ENCODE data around the gene ABCC4.

ABCC4 gene

DNA sequence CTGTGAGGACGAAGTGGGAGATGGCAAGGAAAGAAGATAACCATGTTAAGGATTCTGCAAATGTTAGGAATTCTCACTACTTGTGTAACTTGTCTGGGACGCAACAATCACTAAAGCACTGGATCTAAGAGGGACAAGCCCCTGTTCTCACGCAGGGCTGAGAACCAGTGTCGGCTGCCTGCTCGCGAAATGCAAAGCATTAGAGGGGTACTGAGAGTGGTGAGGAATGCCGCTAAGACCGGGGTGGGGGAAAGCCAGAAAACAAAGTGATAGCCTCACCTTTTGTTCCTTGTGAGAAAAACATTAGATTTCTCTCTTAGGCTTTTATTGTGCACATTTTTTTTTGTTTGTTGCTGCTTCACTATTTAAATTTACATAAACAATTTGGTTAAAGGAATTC, 241.9 kb downstream of the ABCC4 start:
- no peak for DNase-seq (ENCODE audit: low spot score)

- no peak for DNase-seq (ENCODE audit: low spot score)
Measured at GRCh38 chr13:95058680-95059079, 242.6 kb downstream of the ABCC4 start.

- DNase-seq (ENCODE audit: low spot score), result no peak
Measured at GRCh38 chr13:95056266-95056665, 245.0 kb downstream of the ABCC4 start.

DNA sequence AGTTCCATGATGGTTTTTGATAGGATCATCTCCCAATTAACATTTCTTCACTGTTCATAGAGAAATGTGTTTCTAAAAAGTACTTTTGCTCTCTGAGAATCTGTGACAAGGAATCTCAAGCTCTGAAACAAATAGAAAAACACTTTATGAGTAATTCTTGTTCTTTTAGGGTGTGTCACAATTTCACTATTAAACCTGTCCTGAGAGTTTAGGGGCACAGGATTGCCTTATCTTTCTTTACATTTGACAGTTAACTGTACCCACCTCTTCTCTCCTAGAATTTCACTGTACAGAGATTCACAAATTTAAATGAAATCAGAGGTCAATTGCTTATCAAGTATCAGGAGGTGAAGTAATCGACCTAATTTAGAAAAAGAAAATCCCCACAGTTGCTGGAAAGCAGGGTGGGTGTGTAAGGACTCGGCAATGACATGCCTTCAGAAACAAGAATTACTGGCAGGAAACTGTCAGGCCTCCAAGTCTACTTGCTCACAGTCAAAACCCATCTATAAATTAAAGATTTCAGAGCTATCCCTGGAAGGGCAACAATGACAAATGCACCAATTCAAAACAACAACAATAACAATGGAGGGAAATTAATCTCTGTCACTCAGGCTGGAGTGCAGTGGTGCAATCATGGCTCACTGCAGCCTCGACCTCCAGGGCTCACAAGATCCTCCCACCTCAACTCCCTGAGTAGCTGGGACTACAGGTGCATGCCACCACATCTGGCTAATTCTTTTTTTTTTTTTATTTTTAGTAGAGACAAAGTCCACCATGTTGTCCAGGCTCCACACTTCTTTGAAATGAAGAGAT, 250.2 kb downstream of the ABCC4 start:
- no peak for DNase-seq (ENCODE audit: low spot score)

DNA sequence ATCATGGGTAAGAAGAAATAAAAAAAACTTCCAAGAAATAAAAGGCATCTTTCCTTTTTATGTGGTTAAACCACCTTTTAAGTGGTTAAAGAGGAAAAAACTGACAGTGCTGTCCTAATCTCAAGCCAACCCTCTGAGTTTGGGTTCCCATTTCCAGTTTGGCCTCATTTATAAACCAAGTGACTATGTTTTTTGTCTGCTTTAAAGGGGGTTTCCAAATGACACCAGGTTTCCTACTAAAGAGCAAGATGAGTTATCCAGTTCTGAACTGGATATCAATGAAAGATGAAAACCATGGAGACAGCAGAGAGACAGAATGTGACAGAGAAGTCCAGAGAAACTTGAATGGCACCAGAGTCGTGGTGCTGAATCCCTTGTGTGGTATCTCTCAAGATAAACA, 251.5 kb downstream of the ABCC4 start:
- no peak for DNase-seq (ENCODE audit: low spot score)

DNA sequence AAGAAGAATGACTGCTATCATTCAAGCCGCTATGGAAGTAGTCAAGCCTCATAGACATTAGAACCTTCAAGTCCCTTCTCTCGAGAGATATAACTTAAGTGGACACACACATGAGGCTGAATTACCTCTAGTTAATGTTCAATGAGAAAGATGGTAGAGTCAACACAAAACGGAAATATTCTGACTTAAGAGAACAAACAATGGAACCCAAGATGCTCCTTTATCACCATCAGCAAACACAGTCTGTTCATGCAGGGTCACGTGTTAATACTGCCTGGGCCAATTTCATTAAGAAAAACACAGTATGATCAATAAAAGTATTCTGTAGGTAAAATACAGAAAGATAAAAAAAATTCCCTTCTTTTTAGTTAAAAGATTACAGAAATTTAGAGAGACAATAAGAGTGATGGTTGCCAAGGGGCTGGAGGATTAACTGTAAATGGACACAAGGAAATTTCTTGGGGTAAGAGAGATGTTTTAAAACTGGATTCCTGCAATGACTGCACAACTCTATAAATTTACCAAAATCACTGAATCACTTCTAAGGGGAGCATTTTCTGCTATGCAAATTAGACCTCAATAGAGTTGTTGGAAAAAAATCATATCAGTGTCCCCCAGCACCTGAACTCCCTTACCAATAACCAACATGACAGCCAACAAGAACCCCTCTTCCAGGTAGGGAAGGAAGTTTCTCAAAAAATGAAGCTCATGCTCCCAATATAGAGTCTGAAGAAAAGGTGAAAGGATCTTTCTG, 256.6 kb downstream of the ABCC4 start:
- no peak for DNase-seq (ENCODE audit: low spot score)

- DNase-seq (ENCODE audit: low spot score), result no peak
Measured at GRCh38 chr13:95039415-95039814, 261.8 kb downstream of the ABCC4 start.

- DNase-seq (ENCODE audit: low spot score), result no peak
Measured at GRCh38 chr13:95038949-95039348, 262.3 kb downstream of the ABCC4 start.

- DNase-seq (ENCODE audit: low spot score), result no peak
Measured at GRCh38 chr13:95035311-95036109, 265.7 kb downstream of the ABCC4 start.

DNA sequence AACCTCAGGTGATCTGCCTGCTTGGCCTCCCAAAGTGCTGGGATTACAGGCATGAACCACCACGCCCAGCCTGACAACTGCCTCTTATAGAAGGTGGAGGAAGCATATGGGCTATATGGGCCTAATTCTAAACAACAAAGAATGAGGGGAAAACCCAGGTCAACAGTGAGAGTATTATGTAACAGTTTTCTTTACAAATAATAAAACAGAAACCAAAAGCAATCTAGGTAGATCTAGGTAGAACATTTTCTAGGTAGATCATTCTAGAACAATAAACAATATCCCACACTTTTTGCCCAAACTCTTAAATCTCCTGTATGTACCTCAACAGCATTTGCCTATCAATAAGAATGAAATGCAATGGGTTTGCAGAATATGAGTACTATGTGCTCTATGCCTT, 267.4 kb downstream of the ABCC4 start:
- DNase-seq (ENCODE audit: low spot score), result no peak

- DNase-seq (ENCODE audit: low spot score), result no peak
Measured at GRCh38 chr13:95032121-95032520, 269.1 kb downstream of the ABCC4 start.

DNA sequence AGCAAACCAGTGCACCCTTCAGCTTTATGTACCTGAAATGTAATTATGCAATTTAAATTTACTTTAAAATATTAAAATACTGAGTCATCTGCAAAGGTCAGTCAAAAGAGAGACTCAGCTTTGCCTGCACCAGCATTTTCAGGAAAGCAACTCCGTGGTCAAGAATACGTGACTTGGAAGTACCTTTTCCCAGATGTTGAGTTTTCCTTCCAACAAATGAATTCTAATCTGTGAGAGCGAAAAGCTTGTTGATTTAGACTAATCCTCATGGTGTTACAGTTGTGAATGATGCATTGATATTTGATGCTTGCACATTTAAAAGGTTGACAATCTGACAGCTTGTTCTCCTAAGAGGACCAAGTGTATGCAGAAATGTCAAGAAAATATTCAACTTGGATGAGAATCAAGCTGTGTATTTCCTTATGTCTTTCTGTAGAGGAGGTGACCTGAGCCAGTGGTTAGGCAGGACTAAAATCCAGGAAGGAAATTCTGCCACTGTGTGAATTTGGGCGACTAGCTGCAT, 270.4 kb downstream of the ABCC4 start:
- DNase-seq (ENCODE audit: low spot score), result no peak

DNA sequence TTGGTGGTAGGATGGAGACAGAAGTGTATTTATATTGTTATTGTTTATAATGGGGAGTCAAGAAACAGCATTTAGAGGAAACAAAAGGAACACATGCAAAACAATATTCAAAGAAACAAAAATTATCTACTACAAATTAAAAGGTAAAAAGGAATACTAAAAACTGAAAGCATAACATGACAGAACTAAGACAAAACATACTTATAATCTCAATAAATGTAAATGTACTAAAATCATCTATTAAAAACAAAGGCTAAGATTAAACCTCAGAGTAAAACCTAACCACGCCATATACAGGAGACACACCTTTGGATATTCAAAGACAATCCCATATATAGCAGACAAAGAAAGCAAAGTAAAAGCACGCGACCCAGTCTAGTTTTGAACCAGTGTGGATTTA, 273.6 kb downstream of the ABCC4 start:
- DNase-seq (ENCODE audit: low spot score), result no peak

DNA sequence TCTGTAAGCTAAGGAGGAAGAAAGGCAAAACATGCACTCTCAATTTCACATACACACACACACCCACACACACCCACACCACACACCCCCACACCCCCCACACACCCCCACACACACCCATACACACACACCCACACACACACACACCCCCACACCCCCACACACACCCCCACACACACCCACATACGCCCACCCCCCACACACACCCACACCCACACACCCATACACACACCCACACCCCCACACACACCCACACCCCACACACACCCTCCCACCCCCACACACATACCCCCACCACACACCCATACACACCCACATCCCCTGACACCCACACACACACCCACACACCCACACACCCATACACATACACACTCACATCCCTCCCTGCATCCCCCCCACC, 276.1 kb downstream of the ABCC4 start:
- no peak for DNase-seq (ENCODE audit: low spot score)

DNA sequence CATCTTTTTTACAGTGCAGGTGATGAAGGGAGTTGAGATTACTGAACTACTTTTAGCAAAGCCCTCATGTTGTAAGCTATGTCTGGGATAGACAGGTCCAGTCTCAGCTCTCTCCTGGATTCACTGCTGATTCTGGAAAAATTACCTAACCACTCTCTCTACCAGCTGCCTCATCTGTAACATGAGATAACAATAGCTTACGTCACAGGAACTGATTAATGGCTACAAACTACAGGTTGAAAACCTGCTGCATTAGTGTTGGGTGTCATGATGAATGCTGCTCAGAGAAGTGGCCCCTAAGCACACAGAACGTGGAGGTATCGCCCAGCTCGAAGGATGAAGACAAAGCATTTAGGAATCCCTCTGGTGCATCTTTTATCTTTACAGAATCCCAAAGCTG, 277.8 kb downstream of the ABCC4 start:
- DNase-seq (ENCODE audit: low spot score), result no peak

- DNase-seq (ENCODE audit: low spot score), result no peak
Measured at GRCh38 chr13:95020298-95020987, 280.8 kb downstream of the ABCC4 start.

DNA sequence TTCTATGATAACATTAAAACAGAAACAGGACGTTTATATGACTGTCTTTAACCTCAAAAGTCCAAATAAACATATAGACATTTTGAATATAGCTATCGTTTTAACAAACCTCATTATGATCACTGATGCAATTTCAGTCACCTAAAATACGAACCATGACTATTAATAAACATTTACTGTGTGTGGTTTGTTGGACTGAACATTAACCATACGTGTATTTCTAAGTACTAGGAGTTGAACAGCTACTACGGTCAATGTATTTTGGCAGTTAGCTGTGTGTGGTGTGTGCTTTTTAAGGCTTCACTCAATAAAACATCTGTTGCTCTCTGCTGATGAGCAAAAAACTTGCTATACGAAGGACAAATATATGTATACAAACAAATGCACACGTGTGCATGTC, 281.4 kb downstream of the ABCC4 start:
- no peak for DNase-seq (ENCODE audit: low spot score)

DNA sequence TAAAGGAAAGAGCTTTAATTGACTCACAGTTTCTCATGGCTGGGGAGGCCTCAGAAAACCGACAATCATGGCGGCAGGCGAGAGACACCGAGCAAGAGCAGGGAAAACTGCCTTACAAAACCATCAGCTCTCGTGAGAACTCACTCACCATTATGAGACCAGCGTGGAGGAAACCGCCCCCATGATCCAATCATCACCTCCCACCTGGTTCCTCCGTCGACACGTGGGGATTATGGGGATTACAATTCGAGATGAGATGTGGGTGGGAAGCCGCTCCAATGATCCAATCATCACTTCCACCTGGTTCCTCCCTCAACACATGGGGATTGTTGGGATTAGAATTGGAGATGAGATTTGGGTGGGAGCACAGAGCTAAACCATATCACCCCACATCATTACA, 293.9 kb downstream of the ABCC4 start:
- DNase-seq (ENCODE audit: low spot score), result no peak

DNA sequence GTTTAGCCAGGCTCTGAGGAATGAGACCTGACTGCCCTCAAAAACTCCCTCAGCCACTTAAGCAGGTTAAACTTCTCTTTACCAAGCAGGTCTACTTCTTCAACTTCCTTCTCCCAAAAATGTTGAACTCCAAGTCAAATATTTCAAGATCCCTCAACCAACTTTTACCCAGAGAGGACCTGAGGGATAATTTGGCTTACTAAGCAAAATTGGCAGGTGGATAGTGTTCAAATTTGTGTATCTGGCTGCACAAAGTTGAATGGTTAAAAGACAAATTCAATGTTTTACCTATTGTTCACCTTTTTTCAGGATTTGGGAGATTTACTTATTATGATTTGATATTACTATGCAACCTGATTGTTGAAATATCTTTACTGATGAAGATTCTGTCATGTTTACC, 296.0 kb downstream of the ABCC4 start:
- no peak for DNase-seq (ENCODE audit: low spot score)

DNA sequence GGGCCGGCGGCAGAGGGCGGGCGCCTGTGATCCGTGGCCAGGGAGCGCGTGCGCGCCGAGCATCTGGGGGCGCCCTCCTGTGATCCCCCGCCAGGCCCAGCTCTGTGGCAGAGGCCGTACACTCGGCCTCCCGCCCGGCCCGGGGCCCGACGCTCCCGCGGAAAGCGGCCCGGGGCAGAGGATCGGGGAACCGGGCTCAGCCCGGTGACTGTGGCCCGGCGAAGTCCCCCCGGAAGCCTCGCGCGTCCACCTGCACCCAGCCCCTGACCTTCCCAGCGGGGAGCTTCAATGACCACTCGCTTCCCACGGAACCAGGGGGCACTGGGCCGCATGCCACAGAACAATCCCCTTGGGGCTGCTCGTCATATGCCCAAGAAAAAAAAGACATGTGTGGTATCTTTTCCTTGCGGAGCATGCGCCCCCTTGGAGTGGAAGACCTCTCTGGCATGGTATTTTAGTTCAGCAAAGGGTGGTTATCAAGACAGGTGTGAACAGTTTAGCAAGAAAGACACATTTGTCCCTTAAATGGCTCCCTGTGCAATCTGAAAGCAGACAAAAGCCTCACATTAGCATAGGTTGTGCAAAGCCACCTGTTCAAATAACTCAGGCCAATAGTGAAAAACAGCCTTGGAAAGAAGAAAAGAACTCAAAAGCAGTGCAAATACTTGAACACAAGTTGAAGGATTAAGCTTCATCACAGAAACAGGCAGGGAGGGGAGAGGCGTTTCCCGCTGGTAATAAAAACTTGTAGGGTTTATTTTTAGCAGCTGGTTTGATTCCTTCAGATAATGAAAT, 298.0 kb downstream of the ABCC4 start:
- DNase-seq (ENCODE audit: low spot score), result no peak

DNA sequence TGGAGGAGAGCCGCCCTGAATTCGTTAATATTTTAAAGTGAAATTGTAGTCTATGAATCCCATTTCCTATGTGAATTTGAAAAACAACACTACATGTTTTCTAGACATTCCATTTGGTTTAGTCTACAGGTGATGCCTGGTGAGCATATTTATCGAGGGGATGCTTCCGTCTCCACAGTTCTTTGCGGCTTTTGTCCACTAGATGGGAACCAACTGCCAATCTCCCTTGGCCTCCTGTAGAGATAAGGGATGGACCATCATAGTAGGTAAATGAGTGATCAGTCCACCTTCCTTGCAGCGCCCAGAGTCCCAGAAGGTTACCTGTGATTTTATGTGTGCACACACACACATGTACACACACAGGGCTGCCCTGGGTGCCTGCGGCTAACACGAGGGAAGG, 299.1 kb downstream of the ABCC4 start:
- no peak for DNase-seq (ENCODE audit: low spot score)

Data from SK-N-DZ (cell line).